RWPE2 (cell line): Measurements from ENCODE around the gene GABPB1.

ENCODE experiments used
- ATAC-seq: fragments of 200-7000 bp; cut with Tn5 transposase; 3 replicates; pipeline ENCODE4 v1.9.1; 2021; ENCODE audit warnings: low read depth
- DNase-seq: peaks from one replicate; pipeline ENCODE4 v3.0.0-alpha.2; 2020; ENCODE audit warnings: low spot score
- H3K27ac ChIP-seq: fragments of 450-650 bp; 2 replicates; pipeline ENCODE4 v1.5.1; 2017; ENCODE audit warnings: mild to moderate bottlenecking; ENCODE audit not compliant: poor library complexity, severe bottlenecking
- H3K27me3 ChIP-seq: fragments of 250-450 bp; sonication (Bioruptor Pico); 2 replicates; pipeline ENCODE4 v1.5.1; 2021; ENCODE audit warnings: mild to moderate bottlenecking, moderate library complexity; ENCODE audit not compliant: insufficient read depth, poor library complexity, severe bottlenecking
- H3K36me3 ChIP-seq: fragments of 250-450 bp; sonication (Bioruptor Pico); 2 replicates; pipeline ENCODE4 v1.5.1; 2020; ENCODE audit warnings: low read depth, mild to moderate bottlenecking, moderate library complexity
- H3K4me1 ChIP-seq: fragments of 250-450 bp; sonication (Bioruptor Pico); 2 replicates; pipeline ENCODE4 v1.5.1; 2021; ENCODE audit warnings: mild to moderate bottlenecking, moderate library complexity; ENCODE audit not compliant: insufficient read depth, poor library complexity, severe bottlenecking
- H3K4me3 ChIP-seq: fragments of 250-450 bp; sonication (Bioruptor Pico); 2 replicates; pipeline ENCODE4 v1.5.1; 2021; ENCODE audit warnings: mild to moderate bottlenecking, moderate library complexity; ENCODE audit not compliant: severe bottlenecking
- H3K9me3 ChIP-seq: fragments of 250-450 bp; sonication (Bioruptor Pico); 2 replicates; pipeline ENCODE4 v1.5.1; 2021; ENCODE audit warnings: mild to moderate bottlenecking, moderate library complexity; ENCODE audit not compliant: severe bottlenecking
- CTCF ChIP-seq: fragments of 450-650 bp; IDR thresholded peaks from one replicate; pipeline ENCODE4 v1.5.1; 2017; ENCODE audit warnings: mild to moderate bottlenecking, moderate library complexity; ENCODE audit not compliant: poor library complexity, severe bottlenecking

The GABPB1 gene

GRCh38 chr15:50244153-50244552 is 110.8 kb downstream of the GABPB1 start:
- H3K27me3 ChIP-seq, result no peaks in the 10 kb centered on the region
- ATAC-seq (no peak), DNase-seq (no peak)
- H3K4me3 ChIP-seq, result no peak overlapping the region
- TF ChIP-seq CTCF, result no peak
- no peaks in the 10 kb centered on the region for H3K9me3 ChIP-seq
- no peaks in the 10 kb centered on the region for H3K4me1 ChIP-seq
- no peak overlapping the region for H3K27ac ChIP-seq
- H3K36me3 ChIP-seq, result no peaks in the 10 kb centered on the region

- no peak overlapping the region for H3K27ac ChIP-seq
- no peak overlapping the region for H3K4me3 ChIP-seq
- peak; percentile 14 for TF ChIP-seq CTCF
- no peaks in the 10 kb centered on the region for H3K27me3 ChIP-seq
- H3K36me3 ChIP-seq, result no peaks in the 10 kb centered on the region
- no peaks in the 10 kb centered on the region for H3K9me3 ChIP-seq
- ATAC-seq, result peak; percentile 64
- no peaks in the 10 kb centered on the region for H3K4me1 ChIP-seq
- DNase-seq, result no peak
Measured at GRCh38 chr15:50241684-50242450, 113.1 kb downstream of the GABPB1 start.

GRCh38 chr15:50238255-50238654 is 116.7 kb downstream of the GABPB1 start:
- H3K27ac ChIP-seq, result no peak overlapping the region

GRCh38 chr15:50236433-50236832 is 118.6 kb downstream of the GABPB1 start:
- no peaks in the 10 kb centered on the region for H3K4me1 ChIP-seq
- no peak for TF ChIP-seq CTCF
- DNase-seq, result no peak
- no peak for ATAC-seq
- H3K9me3 ChIP-seq, result no peaks in the 10 kb centered on the region
- no peak overlapping the region for H3K27ac ChIP-seq
- no peak overlapping the region for H3K4me3 ChIP-seq
- H3K36me3 ChIP-seq, result no peaks in the 10 kb centered on the region
- H3K27me3 ChIP-seq, result no peaks in the 10 kb centered on the region

More at GRCh38 chr15:50238255-50238654, 116.7 kb downstream of the GABPB1 start:
- H3K27me3 ChIP-seq, result no peaks in the 10 kb centered on the region
- no peaks in the 10 kb centered on the region for H3K4me1 ChIP-seq
- H3K9me3 ChIP-seq, result no peaks in the 10 kb centered on the region
- H3K4me3 ChIP-seq, result no peak overlapping the region
- ATAC-seq, result no peak
- TF ChIP-seq CTCF, result no peak
- H3K36me3 ChIP-seq, result no peaks in the 10 kb centered on the region
- no peak for DNase-seq

- ATAC-seq (no peak), DNase-seq (no peak)
- no peaks in the 10 kb centered on the region for H3K9me3 ChIP-seq
Measured at GRCh38 chr15:50235794-50236193, 119.2 kb downstream of the GABPB1 start.

More at GRCh38 chr15:50235794-50236193, 119.2 kb downstream of the GABPB1 start:
- Histone ChIP-seq H3K36me3 (no peaks in the 10 kb centered on the region), H3K27me3 (no peaks in the 10 kb centered on the region), H3K4me3 (no peak overlapping the region), H3K27ac (no peak overlapping the region), H3K4me1 (no peaks in the 10 kb centered on the region)
- no peak for TF ChIP-seq CTCF
